ENCODE data around the gene RAB36. TPM values are rescaled to one million over a fixed set of nuclear protein-coding genes. Genes with fewer than 3 reads are reported as not detected.

The RAB36 gene
- total RNA-seq, 2 experiments from 2014 or later, result 0.41 to 3.0 TPM

DNA sequence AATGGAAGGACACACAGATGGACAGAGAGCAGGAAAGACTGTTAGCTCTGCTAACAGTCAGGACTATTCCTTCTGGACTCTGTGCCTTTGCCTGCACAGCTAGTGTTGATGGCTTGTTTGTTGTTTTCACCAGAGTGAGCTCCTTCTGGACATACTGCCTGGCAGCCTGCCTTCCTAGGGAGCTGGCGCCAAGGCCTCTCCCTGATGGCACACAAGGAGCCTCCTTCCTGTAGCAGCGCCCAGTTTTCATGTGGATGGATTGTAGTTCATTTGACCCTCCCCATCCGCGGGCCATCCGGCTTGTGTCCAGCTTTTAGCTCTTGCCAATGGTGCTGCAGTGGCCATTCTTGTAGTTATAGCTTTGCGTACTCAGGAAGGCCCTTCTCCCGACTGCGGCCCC lies 18.4 kb downstream of the RAB36 start:
- Histone ChIP-seq H3K79me2 (ENCODE audit: insufficient read depth, low read depth, low read length) (no peaks in the 10 kb centered on the region), H3K4me2 (ENCODE audit: low read length) (no peak overlapping the region), H3K4me1 (ENCODE audit: insufficient read depth, low read length, poor library complexity, severe bottlenecking) (no peaks in the 10 kb centered on the region), H3K27ac (ENCODE audit: low read depth, low read length, poor library complexity, severe bottlenecking) (no peak overlapping the region), H4K20me1 (ENCODE audit: insufficient read depth, low read length) (no peaks in the 10 kb centered on the region), H3K9me3 (ENCODE audit: low read length) (no peaks in the 10 kb centered on the region), H3K36me3 (ENCODE audit: insufficient read depth, low read length) (no peaks in the 10 kb centered on the region), H2AFZ (ENCODE audit: low read length) (no peak overlapping the region), H3K4me3 (ENCODE audit: low read depth, low read length, poor library complexity, severe bottlenecking) (no peak overlapping the region), H3K9me2 (ENCODE audit: insufficient read depth, low read length) (no peaks in the 10 kb centered on the region)
- no TSS peak for BruUV-seq (replicated peaks)
- POLR2A ChIA-PET, result interaction anchor here (0.6 to 1.5 kb wide), 4 partner anchors 9 to 105 kb away, joined by 3 to 9 read pairs (median 4); partner anchors contain the start of gene RAB36
- DNase-seq (ENCODE audit: low spot score), result no peak
- TF ChIP-seq EZH2phosphoT487 (IDR thresholded peaks at IDR 0.05; ENCODE audit: borderline replicate concordance, low read depth, low read length), result no peak
- TF ChIP-seq, protein P1, sequence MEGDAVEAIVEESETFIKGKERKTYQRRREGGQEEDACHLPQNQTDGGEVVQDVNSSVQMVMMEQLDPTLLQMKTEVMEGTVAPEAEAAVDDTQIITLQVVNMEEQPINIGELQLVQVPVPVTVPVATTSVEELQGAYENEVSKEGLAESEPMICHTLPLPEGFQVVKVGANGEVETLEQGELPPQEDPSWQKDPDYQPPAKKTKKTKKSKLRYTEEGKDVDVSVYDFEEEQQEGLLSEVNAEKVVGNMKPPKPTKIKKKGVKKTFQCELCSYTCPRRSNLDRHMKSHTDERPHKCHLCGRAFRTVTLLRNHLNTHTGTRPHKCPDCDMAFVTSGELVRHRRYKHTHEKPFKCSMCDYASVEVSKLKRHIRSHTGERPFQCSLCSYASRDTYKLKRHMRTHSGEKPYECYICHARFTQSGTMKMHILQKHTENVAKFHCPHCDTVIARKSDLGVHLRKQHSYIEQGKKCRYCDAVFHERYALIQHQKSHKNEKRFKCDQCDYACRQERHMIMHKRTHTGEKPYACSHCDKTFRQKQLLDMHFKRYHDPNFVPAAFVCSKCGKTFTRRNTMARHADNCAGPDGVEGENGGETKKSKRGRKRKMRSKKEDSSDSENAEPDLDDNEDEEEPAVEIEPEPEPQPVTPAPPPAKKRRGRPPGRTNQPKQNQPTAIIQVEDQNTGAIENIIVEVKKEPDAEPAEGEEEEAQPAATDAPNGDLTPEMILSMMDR (conservative IDR thresholded peaks at IDR 0.05; ENCODE audit: low read length), result no peak
- intact Hi-C loops (cut with micrococcal nuclease; ENCODE audit: unreplicated experiment), result no loop called here
- CTCF ChIA-PET (ENCODE audit: unreplicated experiment), result interaction anchor here (0.6 kb wide), 1 partner anchor 137 kb away, joined by 3 read pairs; no protein-coding TSS in a partner anchor

DNA sequence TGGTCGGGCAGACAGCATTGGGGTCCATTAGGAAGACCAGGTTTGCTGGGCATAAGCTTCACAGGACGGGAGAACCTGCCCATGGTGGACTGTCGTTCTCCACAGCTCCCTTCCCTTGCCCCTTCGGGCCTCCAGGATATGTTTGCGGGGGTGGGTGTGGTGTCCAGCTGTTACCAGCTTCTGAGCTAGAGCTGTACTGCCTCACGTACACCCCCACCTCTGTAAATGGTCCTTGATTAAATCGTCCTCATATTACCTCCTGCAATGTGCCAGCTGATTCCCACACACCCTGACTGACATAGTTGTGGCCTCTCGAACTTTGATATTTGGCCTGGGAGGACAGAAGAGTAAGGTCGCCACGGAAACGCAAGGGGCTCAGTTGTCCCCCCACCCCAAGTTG lies 18.8 kb downstream of the RAB36 start:
- POLR2A ChIA-PET, result interaction anchor here (0.7 to 1.5 kb wide), 3 partner anchors 8 to 19 kb away, joined by 3 to 9 read pairs (median 4); partner anchors contain the start of gene RAB36
- no peaks in the 10 kb centered on the region for H3K36me3 ChIP-seq (ENCODE audit: insufficient read depth, low read length)
- BruUV-seq (replicated peaks), result no TSS peak
- CTCF ChIA-PET (ENCODE audit: unreplicated experiment), result interaction anchor here (0.6 kb wide), 1 partner anchor 138 kb away, joined by 3 read pairs; no protein-coding TSS in a partner anchor
- no peaks in the 10 kb centered on the region for H3K9me2 ChIP-seq (ENCODE audit: insufficient read depth, low read length)
- no peak overlapping the region for H2AFZ ChIP-seq (ENCODE audit: low read length)
- H3K79me2 ChIP-seq (ENCODE audit: insufficient read depth, low read depth, low read length), result no peaks in the 10 kb centered on the region
- H3K27ac ChIP-seq (ENCODE audit: low read depth, low read length, poor library complexity, severe bottlenecking), result no peak overlapping the region
- H3K9me3 ChIP-seq (ENCODE audit: low read length), result no peaks in the 10 kb centered on the region
- intact Hi-C loops (cut with micrococcal nuclease; ENCODE audit: unreplicated experiment), result no loop called here
- no peak overlapping the region for H3K4me2 ChIP-seq (ENCODE audit: low read length)
- no peak for DNase-seq (ENCODE audit: low spot score)
- H3K4me1 ChIP-seq (ENCODE audit: insufficient read depth, low read length, poor library complexity, severe bottlenecking), result no peaks in the 10 kb centered on the region
- no peaks in the 10 kb centered on the region for H4K20me1 ChIP-seq (ENCODE audit: insufficient read depth, low read length)
- no peak overlapping the region for H3K4me3 ChIP-seq (ENCODE audit: low read depth, low read length, poor library complexity, severe bottlenecking)
- TF ChIP-seq, protein P1 (conservative IDR thresholded peaks at IDR 0.05; ENCODE audit: low read length), result no peak
- no peak for TF ChIP-seq EZH2phosphoT487 (IDR thresholded peaks at IDR 0.05; ENCODE audit: borderline replicate concordance, low read depth, low read length)

- POLR2A ChIA-PET, result interaction anchor here (0.6 to 0.7 kb wide), 3 partner anchors 8 to 1773 kb away, joined by 3 to 5 read pairs (median 3); no protein-coding TSS in a partner anchor
- CTCF ChIA-PET (ENCODE audit: unreplicated experiment), result no interaction called here
- Histone ChIP-seq H3K4me3 (ENCODE audit: low read depth, low read length, poor library complexity, severe bottlenecking) (no peak overlapping the region), H3K27ac (ENCODE audit: low read depth, low read length, poor library complexity, severe bottlenecking) (no peak overlapping the region), H3K36me3 (ENCODE audit: insufficient read depth, low read length) (no peaks in the 10 kb centered on the region), H4K20me1 (ENCODE audit: insufficient read depth, low read length) (no peaks in the 10 kb centered on the region), H3K4me2 (ENCODE audit: low read length) (no peak overlapping the region), H2AFZ (ENCODE audit: low read length) (no peak overlapping the region), H3K9me3 (ENCODE audit: low read length) (no peaks in the 10 kb centered on the region), H3K79me2 (ENCODE audit: insufficient read depth, low read depth, low read length) (no peaks in the 10 kb centered on the region), H3K4me1 (ENCODE audit: insufficient read depth, low read length, poor library complexity, severe bottlenecking) (peaks cover 6% of the 10 kb centered on the region), H3K9me2 (ENCODE audit: insufficient read depth, low read length) (no peaks in the 10 kb centered on the region)
- DNase-seq (ENCODE audit: low spot score), result no peak
- TF ChIP-seq EZH2phosphoT487 (IDR thresholded peaks at IDR 0.05; ENCODE audit: borderline replicate concordance, low read depth, low read length), result no peak
- TF ChIP-seq, protein P1 (conservative IDR thresholded peaks at IDR 0.05; ENCODE audit: low read length), result no peak
- intact Hi-C loops (cut with micrococcal nuclease; ENCODE audit: unreplicated experiment), result no loop called here
- BruUV-seq (replicated peaks), result no TSS peak
Measured at GRCh38 chr22:23166042-23166831, 21.0 kb downstream of the RAB36 start.
